Loucy (cell line): ENCODE results near the gene RHD.

Experiments used
- EZH2phosphoT487 ChIP-seq: fragments of 200-600 bp; IDR thresholded peaks from 2 replicates; pipeline ENCODE4 v1.6.1; 2018; ENCODE audit warnings: antibody characterized with exemption, mild to moderate bottlenecking, moderate library complexity, borderline replicate concordance
- TF ChIP-seq, protein P1 (sequence below): fragments of 200-600 bp; sonication (generic); conservative IDR thresholded peaks from 2 replicates; pipeline ENCODE4 v1.5.1; 2014; ENCODE audit warnings: mild to moderate bottlenecking, antibody characterized with exemption, low read length

DNA sequence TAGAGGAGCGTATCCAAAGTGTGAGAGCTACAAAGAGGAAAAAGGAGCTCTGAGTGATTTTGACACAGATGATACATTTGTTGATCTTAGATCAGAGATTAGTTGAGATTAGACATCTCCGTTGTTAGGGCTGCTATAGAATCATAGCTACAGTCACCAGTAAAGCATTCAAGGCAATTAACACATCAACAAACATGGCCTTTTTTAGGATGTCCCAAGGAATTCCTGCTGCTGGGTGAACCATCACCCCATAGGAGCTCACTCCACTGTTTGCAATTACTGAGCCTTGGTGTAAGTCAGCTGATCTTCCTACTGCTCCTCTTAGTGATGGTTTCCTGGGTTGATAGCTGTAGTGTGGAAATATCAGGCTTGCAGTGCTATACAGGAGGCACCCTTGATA, 18.4 kb upstream of the RHD start:
- TF ChIP-seq, protein P1, sequence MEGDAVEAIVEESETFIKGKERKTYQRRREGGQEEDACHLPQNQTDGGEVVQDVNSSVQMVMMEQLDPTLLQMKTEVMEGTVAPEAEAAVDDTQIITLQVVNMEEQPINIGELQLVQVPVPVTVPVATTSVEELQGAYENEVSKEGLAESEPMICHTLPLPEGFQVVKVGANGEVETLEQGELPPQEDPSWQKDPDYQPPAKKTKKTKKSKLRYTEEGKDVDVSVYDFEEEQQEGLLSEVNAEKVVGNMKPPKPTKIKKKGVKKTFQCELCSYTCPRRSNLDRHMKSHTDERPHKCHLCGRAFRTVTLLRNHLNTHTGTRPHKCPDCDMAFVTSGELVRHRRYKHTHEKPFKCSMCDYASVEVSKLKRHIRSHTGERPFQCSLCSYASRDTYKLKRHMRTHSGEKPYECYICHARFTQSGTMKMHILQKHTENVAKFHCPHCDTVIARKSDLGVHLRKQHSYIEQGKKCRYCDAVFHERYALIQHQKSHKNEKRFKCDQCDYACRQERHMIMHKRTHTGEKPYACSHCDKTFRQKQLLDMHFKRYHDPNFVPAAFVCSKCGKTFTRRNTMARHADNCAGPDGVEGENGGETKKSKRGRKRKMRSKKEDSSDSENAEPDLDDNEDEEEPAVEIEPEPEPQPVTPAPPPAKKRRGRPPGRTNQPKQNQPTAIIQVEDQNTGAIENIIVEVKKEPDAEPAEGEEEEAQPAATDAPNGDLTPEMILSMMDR = no peak
- TF ChIP-seq EZH2phosphoT487 = no peak
